ENCODE measurements around the gene CHMP1B.
"Not testable (repeated sequence)": the region's sequence is repeated elsewhere in the genome, so short reads cannot be mapped to it uniquely, and the experiment has no call there.

The CHMP1B gene

DNA sequence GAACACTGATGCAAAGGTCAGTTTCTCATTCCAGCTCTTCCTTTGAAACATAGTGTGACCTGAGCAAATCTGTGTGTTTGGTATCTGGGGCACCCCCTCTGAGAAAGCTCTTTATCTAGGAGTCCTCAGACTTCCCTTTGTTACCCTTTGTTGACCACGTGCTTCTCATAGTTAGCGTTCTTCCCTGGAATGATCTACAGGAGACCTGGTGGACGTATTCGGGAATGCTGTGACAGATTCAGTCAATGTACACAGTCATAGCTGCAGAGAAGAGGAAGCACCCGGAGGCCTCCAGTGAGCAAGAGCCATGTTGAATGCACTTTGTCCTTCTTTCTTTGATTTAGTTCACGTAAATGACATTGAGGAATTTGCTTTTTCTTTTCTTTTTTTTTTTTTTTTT lies 10.7 kb upstream of the CHMP1B start:
- ATAC-seq = no peak

DNA sequence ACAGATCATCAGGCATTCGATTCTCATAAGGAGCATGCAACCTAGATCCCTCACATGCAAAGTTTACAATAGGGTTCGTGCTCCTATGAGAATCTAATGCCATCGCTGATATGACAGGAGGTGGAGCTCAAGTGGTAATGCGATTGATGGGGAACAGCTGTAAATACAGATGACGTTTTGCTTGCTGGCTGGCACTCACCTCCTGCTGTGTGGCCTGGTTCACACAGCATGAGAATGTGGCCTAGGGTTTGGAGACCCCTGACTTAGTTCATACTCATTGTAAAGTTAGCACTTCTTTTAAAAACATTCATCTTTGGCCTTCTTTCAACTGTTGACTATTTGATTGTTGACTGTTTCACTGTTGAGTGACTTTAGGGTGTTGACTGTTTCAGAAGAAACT lies 8.7 kb upstream of the CHMP1B start:
- ATAC-seq = no peak

DNA sequence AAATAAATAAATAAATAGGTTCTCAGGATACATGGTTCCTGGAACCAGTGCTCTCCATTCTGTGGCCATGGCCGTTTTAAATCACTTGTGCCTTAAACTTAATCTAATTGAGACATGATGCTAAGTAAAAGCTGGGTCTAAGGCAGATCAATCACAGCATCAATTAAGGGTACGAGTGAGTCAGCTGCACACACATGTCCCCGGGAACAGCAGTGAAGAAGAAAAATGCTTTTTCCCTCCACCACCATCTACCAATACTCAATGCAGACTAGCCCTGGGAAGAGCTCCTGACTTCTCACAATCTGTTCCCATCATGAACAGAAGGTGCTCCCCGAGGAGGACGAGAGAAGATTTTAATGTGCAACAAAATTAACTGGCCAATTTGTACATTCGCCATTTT lies 6.8 kb upstream of the CHMP1B start:
- ATAC-seq = no peak

DNA sequence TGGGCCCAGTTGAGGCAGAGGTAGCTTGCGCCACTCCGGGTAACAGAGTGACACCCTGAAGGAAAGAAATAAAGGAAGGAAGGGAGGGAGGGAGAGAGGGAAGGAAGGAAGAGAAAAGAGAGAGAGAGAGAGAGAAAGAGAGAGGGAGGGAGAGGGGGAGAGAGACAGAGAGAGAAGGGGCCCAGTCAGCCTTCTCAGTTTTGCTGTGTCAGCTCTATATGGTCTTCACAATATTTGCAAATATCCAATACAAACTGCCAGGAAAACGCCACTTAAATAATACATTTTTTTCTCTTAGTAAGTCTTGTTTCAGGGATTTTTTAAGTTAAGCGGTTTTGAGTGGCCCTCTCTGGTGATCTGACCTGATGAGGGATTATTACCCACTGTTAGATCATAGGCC lies 5.6 kb upstream of the CHMP1B start:
- ATAC-seq = no peak

DNA sequence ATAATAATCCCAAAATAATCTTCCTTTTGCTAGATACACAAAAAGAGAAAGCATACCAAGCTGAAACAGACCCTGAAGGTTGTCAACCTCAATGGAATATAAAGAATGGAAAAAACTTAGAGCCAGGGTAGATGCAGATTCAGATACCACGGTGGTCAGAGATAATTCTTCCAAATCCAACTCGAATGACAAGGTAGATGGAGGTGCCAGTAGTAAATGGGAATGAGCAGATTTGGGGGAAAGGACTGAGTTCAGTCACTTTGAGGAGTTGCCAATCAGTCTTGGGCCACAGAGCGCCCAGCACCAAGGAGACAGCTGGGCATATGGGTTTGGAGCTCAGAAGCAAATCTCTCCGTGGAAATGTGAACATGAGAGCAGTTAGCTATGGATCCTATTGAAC lies 3.4 kb upstream of the CHMP1B start:
- no peak for ATAC-seq

DNA sequence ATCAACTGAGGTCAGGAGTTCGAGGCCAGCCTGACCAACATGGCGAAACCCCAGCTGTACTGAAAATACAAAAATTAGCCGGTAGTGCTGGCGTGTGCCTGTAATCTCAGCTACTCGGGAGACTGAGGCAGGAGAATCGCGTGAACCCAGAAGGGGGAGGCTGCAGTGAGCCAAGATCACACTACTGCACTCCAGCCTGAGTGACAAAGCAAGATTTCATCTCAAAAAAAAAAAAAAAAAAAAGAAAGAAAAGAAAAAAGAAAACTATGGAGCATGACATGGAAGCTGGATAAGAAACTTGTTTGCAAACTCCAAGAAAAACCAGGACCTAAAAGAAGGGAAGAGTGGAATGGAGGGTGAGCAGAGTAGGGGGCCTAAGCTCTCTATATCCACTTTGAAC lies 1.9 kb upstream of the CHMP1B start:
- ATAC-seq = no peak

DNA sequence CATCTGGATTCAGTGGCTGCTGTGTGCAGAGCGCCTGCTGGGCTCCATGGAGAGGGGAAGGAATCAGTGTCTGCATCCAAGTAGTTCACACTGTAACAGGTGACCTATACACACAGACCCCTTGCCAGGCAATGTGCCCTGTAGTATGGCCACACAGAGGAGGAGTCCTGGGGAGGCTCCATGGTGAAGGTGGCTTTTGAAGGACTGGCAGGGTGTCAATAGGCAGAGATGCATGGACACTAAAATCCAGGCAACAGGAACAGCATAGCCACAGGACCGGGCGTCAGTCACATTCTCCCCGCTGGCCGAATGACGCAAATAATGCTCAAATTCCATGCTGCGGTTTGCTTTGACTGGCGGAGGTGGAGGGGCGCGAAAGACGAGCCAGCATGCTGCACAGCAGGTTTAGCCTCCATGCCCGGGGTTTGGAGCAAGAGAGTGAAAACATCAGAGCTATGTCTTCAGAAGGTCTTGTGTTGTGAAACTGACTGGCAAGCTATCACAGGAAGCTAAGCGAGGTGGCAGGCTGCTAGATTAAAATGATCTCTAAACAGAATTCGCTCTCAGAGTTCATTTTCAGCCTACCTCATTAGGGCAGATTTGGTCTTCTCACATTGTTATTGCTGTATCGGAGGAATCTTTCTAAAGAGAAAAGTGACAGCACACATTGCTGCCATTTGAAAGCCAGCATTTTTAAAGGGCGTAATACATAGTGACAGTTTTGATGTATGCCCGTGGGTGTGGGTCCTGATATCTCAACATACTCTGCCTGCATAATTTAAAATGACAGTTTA lies 1.2 kb upstream of the CHMP1B start:
- ATAC-seq = no peak

DNA sequence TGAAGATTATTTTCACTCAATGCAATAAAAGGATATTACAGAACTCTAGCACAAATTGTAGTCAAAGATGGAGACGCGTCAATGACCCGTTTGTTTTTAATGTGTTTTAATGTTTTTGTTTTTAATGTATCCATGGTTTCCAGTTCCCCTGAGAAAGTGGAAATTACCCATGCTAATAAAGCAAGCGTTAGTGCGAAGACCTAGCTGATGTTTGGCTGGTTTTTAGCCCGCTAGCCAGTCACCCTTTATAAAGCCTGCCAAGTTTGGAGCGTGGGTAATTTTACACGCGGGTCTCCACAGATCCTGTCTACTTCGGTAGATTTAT lies 430 bp upstream of the CHMP1B start:
- ATAC-seq = peak; percentile 42 to 48

DNA sequence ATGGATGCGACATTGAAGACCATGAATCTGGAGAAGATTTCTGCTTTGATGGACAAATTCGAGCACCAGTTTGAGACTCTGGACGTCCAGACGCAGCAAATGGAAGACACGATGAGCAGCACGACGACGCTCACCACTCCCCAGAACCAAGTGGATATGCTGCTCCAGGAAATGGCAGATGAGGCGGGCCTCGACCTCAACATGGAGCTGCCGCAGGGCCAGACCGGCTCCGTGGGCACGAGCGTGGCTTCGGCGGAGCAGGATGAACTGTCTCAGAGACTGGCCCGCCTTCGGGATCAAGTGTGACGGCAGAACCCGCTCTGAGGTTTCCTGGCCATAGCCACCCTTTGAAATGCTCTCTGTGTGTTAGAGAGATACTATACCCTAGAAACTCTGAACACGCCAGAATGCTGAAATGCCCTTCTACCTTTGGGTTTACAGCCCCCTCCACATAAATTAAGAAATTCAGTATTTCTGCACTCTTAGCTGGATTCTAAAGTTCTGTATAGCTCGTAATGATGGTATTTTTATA lies 659 bp downstream of the CHMP1B start:
- peak; percentile 14 to 27 for ATAC-seq

DNA sequence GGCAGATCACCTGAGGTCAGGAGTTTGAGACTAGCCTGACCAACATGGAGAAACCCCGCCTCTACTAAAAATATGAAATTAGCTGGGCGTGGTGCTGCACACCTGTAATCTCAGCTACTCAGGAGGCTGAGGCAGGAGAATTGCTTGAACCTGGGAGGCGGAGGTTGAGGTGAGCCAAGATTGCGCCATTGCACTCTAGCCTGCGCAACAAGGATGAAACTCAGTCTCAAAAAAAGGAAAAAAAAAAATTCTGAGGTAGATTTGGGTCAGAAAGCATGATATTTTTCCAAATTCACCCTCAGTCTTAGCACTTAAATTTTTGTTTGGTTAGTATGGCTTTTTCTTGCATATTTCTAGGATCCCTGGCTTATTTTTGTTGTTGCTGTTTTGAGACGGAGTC lies 3.3 kb downstream of the CHMP1B start:
- ATAC-seq = not testable (repeated sequence)

DNA sequence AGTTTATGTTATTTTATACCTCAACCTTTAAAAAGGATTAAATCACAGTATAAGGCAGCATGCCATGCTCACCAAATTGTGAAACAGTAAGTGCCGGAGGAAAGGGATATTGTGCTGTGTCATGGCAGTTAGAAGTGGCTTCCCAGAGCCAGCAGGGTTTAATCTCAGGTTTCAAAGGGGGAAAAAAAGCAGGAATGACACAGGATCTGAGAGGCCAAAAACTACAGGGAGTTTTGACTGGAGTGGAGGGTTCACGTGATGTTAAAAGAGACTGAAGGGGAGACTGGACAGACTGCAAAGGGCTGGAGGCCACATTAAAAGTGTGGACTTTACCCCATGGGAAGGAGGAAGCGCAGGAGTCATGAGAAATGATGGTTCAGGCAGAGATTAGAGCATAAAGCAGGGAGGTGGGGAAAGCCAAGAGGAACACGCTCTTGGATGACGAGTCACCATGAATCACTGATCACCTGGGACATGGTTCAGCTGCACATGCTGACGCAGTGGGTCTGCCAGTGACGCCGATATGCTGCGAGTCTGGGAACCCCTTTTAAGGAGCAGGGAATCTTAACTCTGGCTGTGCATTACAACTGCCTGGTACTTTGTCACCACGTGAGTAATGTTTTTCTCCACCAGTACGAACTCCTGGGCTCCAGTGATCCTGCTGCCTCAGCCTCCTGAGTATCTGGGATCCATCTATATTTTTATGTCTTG lies 6.1 kb downstream of the CHMP1B start:
- no peak for ATAC-seq

DNA sequence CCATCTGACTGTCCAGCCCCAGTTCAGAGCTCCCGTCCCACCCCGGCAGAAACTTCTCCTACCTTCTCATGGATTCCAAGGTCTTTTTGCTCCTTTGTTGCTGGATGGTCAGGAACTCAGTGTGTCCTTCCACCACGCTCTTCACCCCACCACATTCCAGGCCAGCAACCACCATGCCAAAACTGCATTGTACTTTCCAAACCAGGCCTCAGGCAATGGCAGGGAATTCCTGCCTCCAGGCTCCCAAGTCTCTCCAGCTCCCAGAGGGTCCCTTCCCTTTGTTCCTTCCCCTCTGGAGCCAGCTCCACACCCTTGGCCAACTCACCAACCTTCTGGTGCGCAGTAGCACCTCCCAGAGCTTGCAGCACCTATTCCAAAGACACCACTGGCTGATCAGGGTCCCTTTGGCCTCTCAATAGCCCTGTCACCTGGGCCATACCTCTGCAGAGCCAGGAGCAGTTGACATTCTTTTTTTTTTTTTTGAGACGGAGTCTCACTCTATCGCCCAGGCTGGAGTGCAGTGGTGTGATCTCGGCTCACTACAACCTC lies 8.1 kb downstream of the CHMP1B start:
- no peak for ATAC-seq

DNA sequence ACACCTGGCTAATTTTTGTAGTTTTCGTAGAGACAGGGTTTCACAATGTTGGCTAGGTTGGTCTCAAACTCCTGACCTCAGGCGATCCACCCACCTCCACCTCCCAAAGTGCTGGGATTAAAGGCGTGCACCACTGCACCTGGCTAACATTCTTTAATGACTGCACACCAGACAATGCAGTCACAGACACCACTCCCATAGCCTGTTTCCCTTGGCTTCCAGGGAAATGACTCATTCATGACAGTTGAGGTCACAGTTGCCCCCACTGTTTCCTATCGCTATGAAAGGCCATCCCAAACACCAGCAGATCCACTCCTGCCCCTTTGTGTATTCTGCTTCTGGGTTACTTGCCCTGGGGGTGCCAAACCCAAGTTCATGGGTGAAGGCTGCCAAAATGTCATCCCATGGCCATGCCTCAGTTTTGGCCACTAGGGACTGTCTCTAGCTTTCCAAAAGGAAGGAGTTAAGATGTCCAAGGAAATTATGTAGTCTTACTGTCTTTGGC lies 8.7 kb downstream of the CHMP1B start:
- ATAC-seq = no peak

DNA sequence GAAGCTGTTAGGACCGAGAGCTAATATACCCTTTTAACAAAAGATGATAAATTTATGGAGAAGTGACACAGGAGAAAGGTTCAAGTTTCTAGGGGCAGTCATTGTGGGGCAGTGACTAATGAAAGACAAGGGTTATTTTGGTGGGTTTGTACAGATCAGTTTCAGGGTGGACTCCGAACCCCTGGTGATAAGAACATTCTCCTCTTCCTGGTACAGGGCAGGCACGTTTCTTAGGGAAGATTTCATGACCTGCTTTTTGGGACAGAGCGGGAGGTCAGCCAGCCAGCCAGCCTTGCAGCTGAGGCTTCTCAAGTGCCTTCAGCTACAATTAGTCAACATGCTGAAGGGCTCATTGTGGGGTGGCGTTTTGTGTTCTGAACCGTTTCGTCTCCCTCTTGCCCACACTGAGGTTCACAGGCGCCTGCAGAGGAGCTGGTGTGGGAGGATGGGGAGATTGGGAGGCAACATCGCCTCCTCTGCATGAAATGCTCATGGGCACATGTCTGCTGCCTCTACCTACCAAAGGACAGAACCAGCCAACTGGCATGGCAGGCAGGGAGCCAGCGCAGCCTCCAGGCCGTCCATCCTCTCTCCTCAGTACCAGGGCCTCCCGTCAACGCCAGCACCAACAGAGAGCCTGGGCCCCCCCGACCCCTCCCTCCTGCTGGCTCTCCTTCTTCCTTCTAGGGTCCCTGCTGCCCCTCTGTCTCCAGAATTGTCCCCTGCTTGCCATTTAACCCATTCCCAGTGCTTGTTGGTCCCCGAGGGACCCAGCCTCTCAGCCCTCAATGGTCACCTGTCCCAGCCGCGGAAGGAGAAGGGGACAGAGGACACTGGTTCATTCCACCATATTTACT lies 9.6 kb downstream of the CHMP1B start:
- ATAC-seq = no peak

DNA sequence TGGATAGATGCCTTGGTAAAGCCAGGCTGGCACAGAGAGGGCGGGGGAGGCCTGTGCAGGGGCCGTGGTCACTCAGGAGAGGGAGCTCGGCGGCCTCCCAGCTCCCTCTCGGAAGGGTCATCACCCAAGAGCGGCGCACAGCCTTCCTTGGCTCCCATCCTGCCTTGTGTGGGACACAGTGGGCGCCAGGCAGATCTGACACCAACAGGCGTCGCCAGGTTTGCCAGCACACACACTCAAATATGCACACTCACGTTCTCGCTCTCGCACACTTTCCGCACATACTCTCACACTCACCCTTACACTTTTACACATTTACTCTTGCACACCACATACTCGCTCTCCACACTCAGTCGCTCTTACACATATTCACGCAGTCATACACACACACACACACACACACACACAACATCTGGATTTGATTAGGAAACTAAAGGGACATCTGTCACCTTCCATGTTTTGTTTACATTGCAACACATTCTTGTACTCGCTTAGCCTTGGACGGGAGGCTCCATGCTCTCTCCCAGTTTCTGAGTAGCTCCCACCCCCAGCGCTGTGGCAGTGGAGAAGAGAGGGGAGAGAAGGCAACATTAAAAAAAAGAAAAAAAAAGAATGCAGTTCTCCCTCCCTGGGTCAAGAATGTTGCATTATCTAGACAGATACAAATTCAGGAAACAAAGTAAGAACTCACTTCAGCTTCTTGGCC lies 10.5 kb downstream of the CHMP1B start:
- no peak for ATAC-seq

DNA sequence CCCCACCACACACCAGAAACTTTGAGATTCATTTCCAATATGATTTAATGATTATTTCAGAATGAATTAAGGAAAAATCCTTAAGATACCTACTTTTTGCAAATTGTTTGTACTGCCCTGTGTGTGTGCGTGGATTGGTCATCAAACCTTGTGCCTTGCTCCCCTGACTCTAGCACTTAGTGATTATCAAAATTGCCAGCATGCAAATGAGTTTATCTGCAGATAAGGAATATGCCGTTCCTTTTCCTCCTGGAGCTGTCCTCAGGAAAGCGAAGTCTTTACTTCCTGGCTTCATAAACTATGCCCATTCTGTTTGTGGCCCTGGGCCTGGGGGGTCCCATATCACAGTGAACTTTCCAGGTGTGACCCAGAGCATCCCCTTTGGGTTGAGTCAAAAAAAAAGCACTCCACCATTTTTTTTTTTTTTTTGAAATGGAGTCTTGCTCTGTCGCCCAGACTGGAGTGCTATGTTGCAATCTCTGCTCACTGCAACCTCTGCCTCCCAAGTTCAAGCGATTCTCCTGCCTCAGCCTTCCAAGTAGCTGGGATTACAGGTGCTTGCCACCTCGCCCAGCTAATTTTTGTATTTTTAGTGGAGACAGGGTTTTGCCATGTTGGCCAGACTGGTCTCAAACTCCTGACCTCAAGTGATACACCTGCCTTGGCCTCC lies 11.4 kb downstream of the CHMP1B start:
- ATAC-seq = no peak

DNA sequence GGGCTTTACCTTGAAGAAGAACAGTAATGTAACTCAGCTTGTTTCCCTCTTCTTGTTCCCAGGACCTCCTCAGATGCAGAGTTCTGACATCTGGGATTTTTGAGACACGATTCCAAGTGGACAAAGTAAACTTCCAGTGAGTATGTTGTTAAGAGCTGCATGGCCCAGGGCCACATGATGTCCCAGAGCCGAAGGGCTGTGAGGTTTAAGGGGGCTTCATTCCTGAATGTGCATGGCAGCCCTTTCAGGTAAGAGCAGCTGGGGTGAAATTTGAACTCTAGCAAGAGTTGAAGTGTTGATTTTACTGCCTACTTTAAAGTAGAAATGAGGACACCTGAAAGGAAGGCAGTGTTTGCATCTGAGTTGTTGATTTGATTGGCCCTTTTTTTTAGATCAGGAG lies 13.3 kb downstream of the CHMP1B start:
- ATAC-seq = no peak

DNA sequence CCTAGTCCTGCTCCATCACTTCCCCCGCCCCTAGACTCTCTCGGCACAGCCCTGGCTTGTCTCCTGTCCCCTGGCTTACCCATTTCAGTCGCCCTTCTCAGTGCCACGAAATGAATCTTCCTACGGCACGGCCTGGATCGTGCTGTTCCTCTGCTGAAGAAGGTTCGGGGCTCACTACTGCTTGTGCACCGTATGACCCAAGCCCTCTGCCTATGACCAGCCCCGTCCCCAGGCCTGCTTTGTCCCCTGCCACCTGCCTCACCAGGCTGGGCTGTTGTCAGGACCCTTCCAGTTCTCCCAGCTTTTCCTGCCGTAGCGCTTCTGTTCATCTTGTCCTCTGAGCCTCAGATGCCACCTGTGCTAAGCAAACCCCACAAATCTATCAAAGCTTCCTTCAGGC lies 13.9 kb downstream of the CHMP1B start:
- no peak for ATAC-seq

DNA sequence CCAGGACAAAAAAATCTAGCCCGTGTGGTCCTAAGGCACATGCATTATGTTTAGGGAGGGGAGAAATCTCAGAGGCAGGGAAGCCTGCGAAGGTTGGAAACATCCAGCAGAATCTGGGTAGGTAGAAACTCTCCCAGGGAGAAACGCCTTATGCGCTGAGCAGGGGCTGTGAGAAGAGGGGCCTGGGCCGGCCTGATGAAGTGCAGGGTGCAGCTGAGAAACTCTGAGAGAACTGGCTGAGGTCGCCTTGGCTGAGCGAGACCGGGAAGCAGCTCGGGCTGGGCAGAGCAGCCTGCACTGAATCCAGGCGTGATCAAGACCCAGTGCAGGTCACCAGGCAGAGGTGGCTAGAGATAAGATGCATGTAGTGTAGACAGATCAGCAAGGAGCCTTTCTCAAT lies 15.1 kb downstream of the CHMP1B start:
- ATAC-seq = no peak

DNA sequence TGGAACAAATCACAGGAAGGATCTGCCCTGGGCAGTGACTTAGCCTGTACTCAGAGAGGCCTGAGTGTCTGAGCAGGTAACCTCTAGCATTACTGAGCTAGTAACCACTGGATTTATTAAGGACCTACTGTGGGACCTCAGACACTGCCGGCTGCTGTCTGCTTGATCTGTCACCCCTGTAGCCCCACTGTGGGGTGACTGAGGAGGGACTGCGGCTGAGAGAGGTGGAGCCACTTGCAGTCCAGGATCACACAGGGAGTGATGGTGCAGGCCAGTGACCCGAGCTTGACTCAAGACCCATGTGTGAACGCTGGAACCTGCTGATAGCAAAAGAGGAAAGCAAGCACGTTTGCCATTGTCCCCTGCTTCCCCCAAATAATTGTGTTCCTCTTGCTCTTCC lies 15.6 kb downstream of the CHMP1B start:
- ATAC-seq = no peak

DNA sequence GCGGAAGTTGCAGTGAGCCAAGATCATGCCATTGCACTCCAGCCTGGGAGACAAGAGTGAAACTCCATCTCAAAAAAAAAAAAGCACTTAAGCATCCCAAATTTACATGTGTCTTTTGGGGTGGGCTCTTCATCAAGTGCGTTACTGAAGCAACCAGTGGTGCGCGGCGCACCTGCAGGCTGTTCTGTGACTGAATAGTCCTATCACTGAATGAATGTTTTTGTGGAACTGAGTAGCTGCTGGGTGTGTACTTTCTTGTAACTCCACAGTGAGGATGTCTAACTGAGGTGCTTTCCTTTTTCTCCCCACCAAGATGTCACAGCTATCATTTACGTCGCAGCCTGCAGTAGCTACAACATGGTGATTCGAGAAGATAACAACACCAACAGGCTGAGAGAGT lies 17.0 kb downstream of the CHMP1B start:
- no peak for ATAC-seq

DNA sequence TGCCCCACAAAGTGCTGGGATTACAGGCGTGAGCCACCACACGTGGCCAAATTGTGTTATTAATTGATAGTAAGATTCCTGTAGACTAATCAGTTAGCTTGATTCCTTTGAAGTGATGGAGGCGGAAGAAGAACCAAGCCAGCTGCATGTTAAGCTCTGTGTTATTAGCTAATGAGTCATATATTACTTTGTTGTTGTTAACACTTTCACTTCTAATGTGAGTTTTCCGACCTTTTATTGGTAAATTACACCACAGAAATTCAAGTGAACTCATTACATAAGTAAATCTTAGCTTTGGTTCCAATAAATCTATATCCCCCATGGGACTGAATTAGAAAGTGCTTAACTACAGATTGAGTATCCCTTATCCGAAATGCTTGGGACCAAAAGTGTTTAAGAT lies 20.3 kb downstream of the CHMP1B start:
- ATAC-seq = peak; percentile 38 to 66

Measured in activated CD4-positive, CD25-positive, alpha-beta regulatory T cell treated with anti-CD3 and anti-CD28 coated beads, Interleukin-2, amount 50 U/mL, for 24 hours (primary cell).